GM21528 (cell line): ENCODE data around the gene USP32.
"Not testable (repeated sequence)": the region's sequence is repeated elsewhere in the genome, so short reads cannot be mapped to it uniquely, and the experiment has no call there.

Experiments
- ATAC-seq: cut with Tn5 transposase; IDR thresholded peaks from one replicate; pipeline ENCODE4 v1.9.1; 2021; ENCODE audit warnings: mild to moderate bottlenecking, moderate library complexity; ENCODE audit not compliant: unreplicated experiment, low FRiP score

The USP32 gene

DNA sequence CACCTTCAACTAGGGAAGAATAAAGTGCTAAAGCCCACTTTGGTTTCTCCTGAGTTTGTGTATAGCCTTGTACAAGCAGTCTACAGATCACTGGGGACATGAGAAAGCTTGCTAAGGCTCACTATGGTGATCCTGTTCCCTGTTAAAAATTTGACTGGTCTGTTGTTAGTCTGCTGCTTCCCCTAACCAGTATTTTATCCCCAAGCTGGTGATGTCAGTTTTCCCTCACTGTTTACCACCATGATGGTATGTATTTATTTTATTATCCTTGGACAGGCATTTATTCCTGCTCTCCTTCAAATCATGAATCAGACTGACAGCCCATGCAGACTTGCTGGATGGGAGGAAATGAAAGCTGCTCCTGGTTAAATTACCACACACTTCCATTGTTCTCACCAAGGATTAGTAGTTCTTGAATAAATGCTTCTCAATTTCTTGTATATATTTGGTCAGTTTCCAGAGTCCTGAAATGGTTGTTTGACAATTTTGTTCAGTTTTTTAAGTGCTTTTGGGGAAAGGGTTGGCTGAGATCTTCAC is 142.6 kb downstream of the USP32 start:
- no peak for ATAC-seq

DNA sequence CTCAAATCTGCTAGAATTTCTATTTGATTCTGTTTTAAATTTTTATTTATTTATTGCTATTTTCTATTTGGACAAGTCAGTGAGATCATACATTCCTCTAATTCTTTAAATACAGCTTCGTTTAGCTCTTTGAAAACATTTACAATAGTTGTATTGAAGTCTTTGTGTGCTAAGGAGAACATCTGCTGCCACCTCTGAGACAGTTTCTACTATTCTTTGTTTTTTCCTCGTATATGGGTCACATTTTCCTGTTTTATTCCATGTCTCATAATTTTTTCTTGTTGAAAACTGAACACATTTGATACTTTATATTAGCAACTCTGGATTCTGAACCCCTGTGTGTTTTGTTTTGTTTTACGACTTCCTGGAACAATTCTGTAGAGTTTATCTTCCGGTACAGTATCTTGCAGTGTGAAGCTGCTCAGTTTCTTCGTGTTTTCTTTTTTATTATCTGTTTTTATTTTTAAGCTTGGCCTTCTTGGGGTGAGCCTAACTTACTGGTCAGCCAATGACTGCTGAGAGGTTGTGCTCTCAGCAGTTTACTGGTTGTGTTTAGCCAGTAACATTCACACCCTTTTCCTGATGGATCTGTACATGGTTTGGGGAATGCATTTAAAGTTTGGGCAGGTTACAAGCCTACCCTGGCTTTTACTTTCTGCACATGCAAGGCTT is 143.2 kb downstream of the USP32 start:
- ATAC-seq, result no peak

DNA sequence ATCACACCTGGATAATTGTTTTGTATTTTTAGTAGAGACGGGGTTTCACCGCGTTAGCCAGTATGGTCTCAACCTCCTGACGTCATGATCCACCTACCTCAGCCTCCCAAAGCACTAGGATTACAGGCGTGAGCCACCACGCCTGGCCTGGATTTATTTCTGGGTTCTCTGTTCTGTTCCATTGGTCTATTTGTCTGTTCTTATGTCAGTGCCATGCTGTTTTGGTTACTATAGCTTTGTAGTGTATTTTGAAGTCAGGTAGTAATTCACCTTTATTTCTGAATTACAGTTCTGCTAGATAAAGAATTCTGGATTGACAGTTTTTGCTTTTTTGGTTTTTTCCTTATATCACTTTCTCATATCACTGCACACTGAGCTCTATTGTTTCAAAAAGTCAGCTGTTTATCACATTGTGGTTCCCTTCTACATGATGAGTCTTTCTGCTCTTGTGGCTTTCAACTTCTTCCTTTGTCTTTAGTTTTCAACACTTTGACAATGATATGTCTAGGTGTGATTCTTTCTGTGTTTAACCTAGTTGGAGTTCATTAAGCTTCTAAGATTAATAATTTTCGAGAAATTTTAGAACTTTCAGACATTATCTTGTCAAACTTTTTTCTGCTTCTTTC is 144.0 kb downstream of the USP32 start:
- ATAC-seq, result no peak

DNA sequence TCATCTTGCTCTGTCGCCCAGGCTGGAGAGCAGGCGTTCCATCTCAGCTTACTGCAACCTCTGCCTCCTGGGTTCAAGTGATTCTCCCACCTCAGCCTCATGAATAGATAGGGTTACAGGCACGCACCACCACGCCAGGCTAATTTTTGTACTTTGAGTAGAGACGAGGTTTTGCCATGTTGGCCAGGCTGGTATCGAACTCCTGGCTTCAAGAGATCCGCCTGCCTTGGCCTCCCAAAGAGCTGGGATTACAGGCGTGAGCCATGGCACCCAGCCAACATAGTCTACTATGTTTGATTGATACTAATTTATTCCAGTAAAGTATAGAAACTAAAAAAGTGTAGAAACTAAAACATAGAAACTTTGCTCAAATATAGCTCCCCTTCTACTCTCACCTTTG is 147.3 kb downstream of the USP32 start:
- ATAC-seq, result no peak

DNA sequence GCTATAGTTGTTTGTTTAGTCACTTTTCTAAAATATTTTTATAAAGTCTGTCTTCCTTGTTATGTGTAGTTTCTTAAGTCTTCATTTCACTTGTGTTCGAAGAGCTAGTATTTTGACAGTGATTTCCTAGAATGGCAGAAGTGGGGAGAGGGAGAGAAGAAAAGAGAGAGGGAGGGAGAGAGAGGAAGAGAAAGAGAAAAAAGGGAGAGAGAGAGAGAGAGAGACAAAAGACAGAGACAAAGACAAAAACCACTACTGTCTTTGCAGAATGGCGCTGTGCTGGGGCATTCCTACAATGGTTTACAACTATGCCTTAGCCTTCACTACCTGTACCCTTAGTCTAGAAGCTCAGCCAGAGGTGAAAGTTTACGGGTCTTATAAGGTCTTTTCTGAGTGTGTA is 151.6 kb downstream of the USP32 start:
- ATAC-seq, result no peak

DNA sequence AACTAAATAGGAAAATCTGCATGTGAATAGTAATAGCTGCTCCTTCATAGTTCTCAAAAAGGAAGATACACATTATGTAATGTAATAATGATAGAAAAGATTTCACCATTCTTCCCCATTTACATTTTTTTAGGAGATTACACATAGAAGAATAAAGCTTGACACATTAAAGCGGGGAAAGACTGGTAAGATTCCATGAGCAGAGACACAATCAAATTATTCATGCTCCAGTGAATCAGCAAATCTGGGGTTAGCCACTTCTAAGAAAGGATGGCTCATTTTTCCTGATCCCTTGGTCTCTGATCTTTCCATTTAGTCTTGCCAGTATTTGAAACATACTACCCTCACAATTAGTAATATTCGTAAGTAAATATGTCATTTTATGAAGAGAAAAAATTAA is 160.2 kb downstream of the USP32 start:
- ATAC-seq, result no peak

DNA sequence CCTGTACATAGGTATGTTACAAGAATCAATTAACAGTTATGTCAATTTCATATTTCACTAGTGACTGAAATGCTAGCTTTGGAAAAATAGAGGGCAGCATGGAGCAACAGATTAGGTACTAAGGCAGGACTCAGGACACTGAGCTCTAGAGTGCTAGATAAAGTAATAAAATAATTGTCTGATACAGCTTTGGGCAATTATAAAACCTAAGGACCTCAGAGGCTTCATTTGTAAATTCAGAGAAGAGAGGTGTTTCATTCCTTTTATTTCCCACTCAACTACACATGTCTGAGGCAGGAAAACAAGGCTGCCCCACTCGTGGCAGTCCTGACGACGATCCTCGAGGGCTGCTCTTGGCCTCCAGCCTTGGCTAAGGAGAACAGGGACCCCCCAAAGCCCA is 160.7 kb downstream of the USP32 start:
- ATAC-seq, result no peak

DNA sequence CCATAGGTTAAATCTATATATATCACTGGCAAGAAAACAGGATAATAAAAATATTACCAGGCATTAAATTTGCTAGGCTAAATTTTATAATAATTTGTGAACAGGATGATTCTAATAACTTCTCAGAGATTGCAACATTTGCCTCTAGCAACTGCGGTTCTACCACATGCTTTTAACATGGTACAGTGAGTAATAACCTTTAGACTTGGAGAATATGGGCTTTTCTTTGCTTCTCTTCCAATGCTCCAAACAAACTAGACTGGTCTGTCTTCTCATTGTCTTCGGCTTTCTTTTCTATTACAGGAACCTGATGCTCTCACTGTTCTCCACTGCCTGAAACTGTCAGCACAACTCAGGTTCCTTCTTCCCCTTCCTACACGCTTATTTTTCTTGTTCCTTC is 161.6 kb downstream of the USP32 start:
- no peak for ATAC-seq

DNA sequence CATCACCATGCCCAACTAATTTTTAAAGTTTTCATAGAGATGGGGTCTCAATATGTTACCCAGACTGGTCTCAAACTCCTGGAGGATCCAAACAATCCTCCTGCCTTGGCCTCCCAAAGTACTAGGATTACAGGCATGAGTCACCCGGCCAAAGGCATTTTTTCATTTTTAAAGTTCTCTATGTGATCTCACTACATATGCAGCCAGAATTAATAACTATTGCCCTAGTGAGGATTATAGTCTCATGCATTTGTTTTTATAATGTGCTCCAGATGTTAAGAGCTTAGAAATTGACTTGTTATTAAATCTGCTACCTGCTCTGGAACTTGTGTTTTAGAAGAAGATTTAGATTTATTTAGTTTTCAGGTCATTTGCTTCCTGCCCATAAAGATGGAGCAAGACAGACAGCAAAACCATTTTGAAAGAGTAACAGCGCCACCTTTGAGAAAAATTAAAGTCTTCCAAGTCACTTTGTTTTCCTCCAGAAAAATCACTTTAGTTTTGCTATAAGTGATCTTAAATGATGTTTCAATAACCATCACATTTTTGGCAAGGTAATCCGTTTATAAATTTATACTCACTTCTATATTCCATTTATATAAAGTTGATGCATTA is 162.6 kb downstream of the USP32 start:
- no peak for ATAC-seq

DNA sequence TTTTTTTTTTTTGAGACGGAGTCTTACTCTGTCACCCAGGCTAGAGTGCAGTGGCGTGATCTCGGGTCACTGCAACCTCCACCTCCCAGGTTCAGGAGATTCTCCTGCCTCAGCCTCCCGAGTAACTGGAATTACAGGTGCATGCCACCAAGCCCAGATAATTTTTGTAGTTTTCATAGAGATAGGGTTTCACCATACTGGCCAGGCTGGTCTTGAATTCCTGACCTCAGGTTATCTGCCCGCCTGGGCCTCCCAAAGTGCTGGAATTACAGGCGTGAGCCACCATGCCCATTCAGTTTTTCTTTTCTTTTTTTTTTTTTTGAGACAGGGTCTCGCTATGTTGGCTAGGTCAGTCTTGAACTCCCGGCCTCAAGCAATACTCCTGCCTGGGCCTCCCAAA is 164.7 kb downstream of the USP32 start:
- ATAC-seq, result not testable (repeated sequence)

DNA sequence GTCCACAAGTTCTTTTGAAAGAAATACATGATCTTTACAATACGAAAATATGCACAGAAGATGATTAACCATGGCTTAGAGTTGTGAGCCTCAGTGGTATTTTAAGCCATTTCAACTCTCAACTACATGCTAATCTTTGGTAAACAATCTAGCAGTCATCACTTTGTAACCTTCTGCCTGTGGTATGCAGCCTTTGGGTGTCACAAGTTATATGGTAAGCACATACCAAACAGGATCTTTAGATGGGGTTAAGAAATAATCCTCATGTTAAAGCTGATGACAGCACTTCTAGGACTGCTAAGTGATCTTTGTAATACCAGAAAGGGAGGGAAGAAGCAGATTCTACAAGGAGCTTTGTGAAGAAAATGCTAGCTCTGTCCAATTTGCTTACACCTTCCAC is 167.9 kb downstream of the USP32 start:
- ATAC-seq, result no peak

DNA sequence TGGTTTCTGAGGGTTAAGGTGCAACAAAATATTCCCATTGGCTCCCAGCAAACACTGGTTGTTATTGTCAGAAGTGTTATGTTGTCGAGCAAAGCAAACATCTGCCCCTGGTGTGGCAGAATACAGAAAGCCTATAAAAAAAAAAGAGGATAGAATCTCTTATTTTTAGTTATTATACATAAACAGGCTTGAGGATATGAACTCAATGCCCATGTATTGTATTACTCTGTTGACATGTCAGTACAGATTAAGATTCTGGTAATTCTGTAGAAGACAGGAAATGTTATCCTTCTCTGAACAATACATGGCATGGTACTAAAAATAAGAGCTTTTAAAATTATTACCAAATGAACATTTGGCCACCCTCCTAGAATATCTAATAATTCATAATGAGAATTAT is 168.5 kb downstream of the USP32 start:
- no peak for ATAC-seq

DNA sequence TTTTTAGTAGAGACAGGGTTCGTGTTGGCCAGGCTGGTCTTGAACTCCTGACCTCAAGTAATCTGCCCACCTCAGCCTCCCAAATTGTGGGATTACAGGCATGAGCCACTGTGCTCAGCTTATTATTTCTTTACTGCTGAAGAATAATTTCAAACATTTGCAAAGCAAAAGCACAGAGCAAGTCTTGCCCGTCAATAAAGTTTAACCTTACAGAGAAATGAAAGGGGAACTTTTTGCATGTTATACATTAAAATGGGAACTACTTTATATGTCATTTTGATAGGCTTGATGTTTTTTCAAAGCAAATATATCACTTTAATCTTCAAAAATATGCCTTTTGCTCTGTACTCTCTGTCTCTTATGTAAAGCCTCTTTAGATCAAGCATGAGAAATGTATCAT is 173.2 kb downstream of the USP32 start:
- ATAC-seq, result not testable (repeated sequence)

DNA sequence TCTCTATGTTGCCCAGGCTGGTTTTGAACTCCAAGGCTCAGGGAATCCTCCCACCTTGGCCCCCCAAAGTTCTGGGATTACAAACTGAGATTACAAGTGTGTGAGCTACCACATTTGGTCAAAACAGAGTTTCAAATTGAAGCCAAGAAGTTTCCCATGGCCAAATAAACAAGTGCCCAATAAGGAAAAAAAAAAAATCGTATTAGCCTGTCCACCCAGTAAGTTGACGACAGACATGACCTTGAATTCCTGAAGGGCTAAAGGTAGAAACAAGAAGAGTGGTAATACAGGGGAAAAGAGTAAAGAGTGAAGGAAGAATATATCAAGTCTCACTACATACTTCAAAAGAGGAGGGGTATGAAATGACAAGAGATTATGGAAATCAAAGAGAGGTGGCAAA is 176.0 kb downstream of the USP32 start:
- not testable (repeated sequence) for ATAC-seq

DNA sequence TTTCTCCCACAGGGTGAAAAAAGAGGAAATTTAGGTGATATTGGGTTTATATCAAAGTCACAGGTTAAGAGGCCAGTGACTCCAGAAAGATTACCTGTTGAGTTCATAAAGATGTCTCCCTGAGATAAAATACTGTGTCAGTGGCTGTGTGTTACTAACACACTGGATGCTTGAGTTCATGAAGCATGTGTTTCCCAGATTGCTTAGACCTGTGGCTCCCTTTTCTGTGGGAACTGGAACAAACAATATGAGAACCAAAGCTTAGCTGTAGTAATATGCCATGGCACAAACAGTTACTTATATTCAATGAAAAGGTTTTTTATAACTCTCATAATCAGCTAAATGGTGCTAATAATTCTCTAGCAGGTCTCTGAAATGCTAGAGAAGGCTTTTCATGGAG is 180.7 kb downstream of the USP32 start:
- not testable (repeated sequence) for ATAC-seq

DNA sequence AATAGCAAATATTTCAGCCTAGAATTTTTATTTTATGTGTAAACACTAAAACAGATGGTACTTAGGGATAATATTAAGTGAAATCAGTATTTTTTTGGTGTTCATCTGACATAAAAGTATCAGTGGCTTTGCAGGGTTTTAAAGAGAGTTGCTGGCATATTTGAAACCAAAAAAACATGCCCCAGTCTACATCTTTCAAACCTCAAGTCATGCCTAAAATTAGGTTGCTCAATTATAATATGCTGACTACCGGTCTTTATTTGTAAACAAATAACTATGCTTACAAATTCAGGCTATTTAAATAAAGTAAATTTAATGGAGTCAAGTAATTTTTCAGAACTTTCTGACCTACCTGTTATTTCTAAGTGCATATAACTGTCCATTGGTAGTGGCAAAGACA is 183.6 kb downstream of the USP32 start:
- not testable (repeated sequence) for ATAC-seq

DNA sequence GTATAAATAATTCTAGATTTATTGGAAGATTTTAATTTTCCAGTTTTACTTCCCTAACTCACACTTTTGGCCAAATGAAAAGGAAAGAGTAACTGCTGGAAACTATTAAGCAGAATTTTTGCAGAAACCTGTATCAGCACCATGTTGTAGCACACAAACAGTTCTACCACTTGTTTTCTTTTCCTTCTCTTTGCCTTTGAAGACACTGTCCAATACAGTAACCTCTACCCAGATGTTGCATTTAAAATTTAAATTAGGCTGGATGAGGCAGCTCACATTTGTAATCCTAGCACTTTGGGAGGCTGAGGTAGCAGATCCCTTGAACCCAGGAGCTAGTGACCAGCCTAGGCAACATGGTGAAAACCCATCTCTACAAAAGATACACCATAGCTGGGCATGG is 186.2 kb downstream of the USP32 start:
- not testable (repeated sequence) for ATAC-seq

DNA sequence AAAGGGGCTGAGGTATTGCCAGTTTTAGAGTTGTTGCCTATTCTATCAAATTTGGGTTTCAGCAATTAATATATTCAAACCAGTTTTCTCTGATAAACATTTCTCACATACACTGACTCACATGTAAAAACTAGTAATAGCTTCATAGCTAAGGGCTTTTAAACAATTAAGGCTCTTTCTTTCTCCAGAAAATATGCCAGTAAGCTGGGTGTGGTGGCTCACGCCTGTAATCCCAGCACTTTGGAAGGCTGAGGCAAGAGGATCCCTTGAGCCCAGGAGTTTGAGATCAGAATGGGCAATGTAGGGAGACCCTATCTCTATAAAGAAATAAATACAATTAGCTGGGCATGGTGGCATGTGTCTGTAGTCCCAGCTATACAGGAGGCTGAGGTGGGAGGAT is 193.3 kb downstream of the USP32 start:
- ATAC-seq, result not testable (repeated sequence)

DNA sequence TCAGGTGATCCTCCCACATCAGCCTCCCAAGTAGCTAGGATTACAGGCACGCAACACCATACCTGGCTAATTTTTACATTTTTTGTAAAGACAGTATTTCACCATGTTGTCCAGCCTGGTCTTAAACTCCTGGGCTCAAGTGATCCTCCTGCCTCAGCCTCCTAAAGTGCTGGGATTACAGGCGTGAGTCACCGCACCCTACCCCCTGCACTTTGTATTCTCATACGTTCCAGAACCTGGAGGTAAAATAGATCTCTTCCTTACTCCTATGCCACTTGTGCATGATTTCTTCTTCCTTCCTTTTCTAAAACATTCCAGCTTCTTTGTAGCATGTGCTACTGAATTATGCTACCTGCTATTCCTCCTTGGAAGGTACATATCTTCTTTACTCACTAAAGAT is 197.8 kb downstream of the USP32 start:
- not testable (repeated sequence) for ATAC-seq

DNA sequence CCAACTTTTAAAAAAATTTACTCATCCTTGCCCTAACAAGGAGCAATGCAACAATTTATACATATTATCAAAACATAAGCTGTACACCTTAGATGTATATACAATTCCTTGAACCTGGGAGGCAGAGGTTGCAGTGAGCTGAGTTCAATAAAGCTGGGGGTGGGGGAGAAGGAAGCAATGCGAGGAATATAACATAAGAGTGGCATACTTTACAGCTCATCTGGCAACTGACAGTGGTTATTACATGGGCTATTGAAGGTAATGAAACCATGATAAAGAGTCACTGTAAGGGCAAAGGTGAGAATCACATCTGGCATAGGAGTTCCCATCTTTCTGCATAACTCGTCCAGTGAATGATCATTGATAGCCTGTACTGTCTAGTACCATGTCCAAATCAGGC is 198.5 kb downstream of the USP32 start:
- no peak for ATAC-seq

DNA sequence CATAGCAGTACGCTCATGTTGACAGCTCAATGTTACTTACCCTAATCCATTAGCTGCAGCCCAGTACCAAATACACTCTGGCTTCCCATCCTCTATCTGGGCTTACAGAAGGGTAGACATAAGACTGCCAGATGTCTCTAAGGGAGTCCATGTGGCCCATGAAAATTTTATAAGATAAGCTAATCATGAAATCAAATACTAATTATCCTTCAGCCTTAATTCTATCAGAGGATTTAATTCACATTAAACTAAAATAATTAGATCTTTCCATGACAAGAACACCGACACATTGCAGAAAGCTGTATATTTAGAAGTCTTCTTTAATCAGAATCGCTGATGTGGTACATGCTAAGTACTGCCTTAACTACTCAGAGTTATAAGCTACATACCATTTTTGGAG is 198.9 kb downstream of the USP32 start:
- not testable (repeated sequence) for ATAC-seq

DNA sequence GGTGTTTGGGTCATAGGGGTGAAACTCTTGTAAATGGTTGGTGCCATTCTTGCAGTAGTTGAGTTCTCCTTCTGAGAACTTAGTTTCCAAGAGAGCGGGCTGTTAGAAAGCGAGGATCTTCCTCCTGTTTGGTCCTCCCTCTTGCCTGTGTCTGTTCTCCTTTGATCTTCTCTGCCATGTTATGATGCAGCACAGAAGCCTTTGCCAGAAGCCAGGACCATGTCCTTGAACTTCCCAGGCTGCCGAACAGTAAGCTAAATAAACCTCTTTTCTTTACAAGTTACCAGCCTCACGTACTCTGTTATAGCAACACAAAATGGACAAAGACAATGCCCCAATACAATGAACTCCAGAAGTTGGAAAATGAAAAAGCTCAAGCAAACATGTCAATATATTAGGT is 201.9 kb downstream of the USP32 start:
- not testable (repeated sequence) for ATAC-seq
